ENCODE data around the gene INTS6.

Gene INTS6

DNA sequence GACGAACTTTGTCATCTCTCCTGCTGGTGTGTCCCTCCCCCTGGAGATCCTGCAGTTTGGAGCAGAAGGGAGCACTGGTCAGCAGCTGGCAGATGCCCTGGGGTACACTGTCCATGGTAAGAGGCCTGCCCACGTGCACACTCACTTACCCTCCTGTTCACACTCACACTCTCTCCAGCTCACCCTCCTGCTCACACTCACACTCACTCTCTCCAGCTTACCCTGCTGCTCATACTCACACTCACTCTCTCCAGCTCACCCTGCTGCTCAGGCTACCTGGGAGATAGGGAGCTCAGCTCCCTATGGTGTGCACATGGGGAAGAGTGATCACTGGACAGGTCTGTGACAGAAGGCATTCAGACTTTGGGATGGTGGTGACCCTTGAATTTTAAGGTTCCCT is 111.6 kb downstream of the INTS6 start:
- DNase-seq, result no peak

DNA sequence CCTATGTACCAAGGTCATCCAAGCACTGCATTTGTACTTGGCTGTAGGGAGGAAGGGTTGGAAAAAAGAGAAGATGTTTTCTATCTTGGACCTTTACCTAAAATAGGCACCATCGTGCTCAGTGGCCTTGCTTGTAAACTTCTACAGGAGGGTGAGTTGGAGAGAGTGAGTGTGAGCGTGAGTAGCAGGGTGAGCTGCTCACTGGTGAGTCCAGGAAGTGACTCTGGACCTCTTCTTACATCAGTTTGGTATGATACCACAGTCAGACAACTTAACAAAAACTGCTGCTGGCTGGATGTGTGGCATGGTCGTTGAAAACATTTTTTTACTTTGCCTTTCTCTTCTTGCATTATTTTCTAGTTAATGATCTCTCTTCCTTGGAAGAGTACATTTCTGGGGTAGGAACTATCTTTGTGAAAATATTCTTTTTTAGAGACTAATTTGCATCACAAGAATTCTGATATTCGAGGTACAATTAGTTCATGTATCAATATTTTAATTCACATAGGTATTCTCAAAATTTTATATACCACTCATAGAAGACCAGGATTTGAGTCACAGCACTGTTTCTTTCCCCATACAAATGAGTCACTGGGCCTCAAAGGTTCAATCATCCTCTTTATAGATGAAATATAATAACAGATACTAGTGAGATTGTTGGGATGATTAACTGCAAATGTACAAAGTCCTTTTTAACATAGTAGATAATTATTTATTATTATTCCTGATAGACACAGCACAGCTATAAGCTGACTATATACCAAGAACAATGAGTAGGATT is 112.7 kb downstream of the INTS6 start:
- DNase-seq, result no peak

DNA sequence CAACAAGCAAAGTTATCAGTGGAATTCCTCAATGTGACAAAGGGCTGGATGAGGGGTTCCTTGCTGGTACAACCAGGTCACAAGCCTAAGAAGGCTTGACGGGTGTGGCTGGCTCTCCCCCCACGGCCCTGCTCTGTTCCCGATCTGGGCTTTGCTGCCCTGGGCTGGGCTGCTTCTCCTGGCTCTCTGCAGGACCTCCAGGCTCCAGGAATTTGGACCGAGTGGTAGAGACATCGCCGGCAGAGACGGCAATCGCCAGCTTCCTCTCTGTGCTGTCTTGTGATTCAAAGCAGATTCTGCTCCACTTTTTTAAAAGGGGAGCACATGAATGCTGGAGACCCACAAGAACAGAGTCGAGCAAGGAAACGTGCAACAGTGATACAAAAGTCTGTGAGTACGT is 113.5 kb downstream of the INTS6 start, which contains the start of gene SERPINE3:
Gene SERPINE3 (plus strand): TSS at position 338 of the 400 bp plus-strand sequence. CDS start 1,401 bp downstream, outside the sequence.
- DNase-seq, result no peak

DNA sequence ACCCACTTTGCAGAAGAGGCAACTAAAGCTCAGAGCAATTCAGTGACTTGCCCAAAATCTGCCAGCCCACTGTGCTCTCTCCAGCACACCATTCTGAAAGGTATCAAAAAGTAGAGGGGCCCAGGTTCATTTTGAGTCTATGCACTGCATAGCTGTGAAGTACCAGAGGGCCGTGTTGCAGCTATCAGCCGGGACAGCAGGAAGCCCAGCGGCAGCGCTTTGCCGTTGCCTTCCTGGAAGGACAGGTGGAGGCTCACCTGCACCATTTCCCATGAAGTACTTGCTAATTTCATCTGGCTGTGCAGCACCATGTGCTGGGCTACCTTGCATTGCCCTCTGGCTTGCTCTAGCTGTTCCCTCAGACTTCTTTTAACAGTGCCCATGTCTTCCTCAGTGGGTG is 116.1 kb downstream of the INTS6 start:
- no peak for DNase-seq

DNA sequence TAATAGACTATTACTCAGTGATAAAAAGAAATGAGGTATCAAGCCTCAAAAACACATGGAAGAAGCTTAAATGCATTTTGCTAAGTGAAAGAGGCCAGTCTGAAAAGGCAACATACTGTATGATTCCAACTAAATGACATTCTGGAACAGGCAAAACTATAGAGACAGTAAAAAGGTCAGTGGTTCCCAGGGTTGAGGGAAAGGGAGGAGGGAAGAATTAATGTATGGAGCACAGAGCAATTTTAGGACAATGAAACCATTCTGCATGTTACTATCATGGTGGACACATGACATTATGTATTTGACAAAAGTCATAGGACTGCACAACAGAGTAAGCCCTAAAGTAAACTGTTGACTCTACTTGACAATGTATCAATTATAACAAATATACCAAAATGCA is 119.0 kb downstream of the INTS6 start:
- DNase-seq, result no peak

DNA sequence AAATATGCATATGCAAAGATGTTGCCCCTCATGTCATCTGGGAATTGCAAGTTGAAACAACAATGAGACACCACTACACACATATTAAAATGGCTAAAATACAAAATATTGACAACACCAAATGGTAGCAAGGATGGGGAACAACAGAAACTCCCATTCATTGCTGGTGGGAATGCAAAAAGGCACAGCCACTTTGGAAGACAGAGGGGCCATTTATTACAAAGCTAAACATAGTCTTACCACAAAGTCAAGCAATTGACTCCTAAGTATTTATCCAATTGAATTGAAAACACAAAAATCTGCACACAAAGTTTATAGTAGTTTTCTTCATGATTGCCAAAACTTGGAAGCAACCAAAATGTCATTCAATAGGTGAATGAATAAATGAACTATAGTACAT is 119.4 kb downstream of the INTS6 start:
- no peak for DNase-seq

DNA sequence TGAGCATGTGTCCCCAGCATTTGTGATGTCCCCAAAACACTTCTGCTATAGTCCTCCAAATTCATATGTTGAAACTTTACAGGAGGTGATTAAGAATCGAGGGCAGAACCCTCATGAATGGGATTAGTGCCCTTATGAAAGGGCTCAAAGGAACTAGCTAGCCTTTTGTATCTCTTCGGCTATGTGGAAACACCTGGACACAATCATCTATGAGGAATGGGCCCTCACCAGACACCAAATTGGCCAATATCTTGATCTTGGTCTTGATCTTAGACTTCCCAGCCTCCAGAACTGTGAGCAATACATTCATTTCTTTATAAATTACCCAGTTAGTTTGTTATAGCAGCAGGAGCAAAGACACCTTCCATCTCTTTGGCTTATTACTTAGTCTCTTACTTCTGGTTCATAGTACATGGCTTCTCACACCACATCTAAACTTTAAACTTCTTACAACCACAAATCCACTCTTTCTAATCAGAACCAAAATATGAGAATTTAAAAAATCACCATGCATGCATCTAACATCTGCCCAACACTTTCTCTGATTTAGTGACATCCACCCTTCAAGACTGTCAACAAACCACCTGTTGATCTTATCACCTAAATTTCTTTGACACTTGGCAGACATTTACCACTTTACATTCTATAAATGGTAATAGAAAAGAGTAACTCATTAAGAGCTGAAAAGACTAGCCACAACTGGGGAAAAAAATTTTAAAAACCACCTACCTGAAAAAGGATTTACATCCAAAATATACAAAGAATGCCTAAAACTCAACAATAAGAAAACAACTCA is 120.1 kb downstream of the INTS6 start:
- no peak for DNase-seq

DNA sequence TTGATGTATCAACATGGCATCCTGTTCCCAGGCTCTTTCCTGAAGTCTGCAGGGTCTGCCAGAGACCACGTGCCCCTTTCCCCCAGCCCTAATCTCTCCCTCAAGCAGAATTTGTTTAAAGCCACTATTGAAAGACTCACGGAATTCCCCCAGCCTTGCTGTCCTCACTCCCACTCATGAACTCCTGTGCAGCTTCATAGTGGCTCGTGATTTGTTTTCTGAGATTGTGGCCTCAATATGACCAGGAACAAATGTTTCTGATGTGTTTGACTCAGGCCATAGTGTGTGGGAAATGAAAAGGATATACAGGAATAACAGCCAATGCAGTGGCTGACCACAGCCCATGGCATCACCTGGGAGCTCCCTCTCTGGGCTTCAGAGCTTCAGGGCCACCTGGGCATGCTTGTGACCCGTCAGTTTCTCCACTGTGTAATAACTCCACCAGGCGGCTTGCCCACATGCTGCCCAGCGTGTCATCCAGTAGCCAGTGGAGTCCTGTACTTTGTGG is 121.4 kb downstream of the INTS6 start:
- DNase-seq, result no peak

DNA sequence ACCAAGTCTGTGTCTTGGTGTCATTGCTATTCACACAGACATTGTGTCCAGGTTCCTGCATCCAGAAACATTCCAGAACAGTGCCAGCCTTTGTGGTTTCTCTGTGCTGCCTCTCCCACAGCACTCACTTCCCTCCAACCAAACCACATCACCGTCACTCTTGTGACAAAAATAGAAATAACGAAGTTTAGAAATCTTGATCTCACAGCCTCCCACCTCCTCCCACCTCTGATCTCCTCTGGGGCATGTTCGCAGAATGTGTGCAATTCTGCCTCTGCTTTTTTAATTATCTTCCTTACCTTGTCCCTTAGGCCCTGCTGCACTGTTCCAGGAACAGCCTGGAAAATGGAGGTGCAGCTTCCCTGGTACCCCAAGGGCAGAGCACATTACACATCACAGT is 122.0 kb downstream of the INTS6 start:
- peak; percentile 69 to 72 for DNase-seq

DNA sequence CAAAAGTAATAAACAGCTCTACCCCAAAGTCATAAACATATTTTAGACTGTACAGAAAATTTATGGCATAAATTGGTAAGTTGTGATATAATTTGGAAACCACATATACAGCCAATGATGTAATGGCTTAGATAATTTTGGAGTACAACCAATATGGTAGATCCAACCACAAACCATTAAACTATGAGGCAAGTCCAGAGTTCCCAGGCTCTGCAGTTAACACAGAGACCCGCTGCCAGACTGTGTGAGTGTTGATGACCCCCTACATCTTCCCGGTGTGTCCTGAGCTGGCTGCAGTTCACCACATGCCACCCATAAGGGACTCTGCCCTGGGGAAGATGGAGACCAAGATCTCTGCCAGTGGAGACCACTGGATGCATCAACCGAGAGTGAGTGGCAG is 123.2 kb downstream of the INTS6 start:
- DNase-seq, result no peak

DNA sequence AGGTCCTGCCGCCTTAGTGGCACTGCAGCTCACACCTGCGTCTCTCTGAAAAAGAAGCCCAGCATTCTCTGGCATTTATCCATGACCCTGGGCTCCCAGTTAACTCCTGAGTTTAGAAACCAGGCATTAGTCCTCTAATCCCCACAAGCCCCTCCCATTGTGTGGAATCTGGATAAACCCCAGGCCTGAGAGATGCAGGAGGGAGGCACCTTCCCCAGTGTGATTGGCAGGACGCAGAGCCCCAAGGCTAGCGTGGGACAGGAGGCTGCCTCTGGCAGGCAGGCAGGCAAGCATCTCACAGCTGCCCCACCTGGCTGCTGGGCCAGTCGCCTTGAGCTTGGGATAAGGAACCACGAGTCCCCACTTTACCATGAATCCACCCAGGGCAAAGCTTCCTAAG is 124.3 kb downstream of the INTS6 start:
- DNase-seq, result no peak

DNA sequence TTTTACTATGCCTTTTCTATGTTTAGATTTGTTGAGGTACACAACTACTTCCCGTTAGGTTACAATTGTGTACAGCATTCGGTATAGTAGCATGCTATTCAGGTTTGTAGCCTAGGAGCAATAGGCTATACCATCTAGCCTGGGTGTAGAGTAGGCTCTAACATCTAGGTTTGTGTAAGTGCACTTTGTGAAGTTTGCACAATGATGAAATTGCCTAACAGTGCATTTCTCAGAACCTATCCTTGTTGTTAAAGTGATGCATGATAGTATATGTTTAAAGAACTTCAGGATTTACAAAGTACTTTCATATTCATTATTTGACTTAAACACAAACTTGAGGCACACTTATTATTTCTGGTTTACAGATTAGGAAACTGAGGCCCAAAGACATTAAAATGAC is 124.9 kb downstream of the INTS6 start:
- peak; percentile 31 to 46 for DNase-seq

DNA sequence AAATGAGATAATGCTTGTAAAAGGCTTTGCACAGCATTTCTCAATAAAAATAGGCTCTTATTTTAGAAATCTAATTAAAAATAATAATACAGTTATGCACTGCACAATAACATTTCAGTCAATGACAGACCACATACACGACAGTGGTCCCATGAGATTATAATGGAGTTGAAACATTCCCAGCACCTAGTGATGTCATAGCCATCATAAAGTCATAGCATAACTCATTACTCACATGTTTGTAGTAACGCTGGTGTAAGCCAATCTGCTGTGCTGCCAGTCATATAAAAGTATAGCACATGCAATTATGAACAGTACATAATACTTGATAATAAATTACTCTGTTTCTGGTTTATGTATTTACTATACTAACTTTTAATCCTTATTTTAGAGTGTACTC is 126.1 kb downstream of the INTS6 start:
- no peak for DNase-seq

DNA sequence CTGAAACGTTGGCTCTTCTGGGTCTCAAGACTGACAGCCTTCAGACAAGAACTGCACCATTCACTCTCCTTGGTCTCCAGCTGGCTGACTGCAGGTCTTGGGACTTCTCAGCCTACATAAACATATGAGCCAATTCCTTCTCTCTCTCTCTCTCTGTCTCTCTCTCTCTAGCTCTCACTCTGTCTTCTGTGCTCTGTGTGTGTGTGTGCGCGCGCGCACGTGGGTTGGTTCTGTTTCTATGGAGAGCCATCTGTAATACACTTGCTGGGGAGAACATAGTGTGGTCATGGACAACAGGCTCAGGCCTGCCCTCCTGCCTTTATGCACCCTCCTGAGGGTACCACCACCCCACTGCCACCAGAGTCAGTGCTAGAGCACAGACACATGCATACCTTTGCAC is 127.0 kb downstream of the INTS6 start:
- DNase-seq, result no peak

DNA sequence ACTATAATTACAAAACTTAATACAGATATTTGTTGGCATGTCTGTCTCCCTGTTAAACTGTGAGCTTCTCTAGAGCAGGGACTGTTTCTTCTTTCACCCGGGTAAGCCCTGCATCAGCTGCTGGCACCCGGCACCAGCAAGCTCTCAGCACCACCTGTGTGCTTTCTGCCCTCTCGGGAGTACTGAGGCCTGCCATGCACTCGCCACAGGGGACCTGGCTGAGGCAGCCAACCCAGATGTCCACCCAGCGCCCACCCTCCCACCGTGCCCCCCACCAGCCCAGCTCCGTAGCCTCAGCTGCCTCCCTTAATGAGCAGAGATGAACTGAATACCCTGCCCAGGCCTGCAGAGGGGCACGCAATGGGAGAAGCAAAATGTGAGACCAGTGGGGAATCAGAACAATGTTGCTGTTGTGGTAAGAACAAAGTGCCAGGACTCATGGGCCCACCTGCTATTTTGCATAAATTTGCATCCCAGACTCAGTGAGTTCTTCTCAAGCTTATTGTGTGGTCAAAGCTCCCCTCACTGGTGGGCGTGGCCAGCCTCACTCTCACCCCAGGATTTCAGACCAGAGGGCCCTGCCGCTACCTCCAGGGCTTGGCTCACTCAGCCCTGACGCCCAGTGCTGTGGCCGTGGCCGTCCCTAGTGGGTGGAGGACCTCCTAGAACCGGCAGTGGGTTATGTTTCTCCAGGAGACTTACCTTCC is 128.0 kb downstream of the INTS6 start:
- no peak for DNase-seq

DNA sequence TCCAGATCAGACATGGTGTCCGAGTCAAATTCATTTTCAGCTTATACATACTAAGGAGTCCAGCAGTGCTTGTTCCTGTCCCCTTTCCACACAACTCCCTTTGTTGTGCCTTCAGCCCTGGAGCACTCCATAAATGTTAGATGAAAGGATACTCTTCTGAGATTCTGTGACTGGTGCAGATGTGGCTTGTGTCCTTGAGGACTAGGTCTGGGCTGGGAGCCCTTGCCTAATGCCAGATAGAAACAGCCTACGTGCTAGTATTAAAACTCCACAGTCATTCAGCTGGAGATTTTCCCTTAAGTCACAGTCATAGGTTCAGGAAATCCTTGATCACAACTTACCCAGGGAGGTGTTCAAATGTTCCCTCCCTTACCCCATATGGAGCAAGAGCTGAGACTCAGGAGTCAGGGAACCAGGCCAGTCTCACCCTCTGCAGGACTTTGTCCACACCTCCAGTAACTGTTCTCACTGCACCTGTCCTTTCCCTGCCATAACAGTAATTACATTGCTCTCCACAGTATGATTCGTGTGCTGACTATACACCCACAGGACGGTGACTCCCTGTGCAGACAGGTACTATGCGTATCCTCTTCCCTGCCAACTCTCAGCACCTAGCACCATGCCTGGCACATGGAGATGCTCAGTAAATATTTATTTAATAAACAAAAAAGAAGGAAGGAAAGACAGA is 128.9 kb downstream of the INTS6 start:
- DNase-seq, result no peak

DNA sequence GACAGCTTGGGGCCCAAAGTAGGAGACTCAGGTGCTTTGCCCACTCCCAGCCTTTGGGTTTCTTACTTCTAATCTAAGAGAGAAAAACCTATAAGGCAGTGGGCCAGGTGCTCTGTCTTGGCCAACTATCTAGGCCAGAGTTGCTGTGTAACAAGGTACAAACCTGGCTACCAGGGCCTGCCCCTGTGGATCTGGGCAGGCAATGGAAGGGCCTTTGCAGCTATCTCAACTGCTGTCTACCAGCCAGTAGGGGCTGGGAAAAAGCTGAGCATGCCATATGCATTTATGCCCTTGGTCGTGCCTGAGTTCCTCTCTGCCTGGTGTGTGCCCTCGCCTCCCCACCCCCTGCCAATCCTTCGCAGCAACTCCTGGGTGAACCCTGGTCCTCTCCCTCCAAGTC is 130.0 kb downstream of the INTS6 start:
- DNase-seq, result no peak

DNA sequence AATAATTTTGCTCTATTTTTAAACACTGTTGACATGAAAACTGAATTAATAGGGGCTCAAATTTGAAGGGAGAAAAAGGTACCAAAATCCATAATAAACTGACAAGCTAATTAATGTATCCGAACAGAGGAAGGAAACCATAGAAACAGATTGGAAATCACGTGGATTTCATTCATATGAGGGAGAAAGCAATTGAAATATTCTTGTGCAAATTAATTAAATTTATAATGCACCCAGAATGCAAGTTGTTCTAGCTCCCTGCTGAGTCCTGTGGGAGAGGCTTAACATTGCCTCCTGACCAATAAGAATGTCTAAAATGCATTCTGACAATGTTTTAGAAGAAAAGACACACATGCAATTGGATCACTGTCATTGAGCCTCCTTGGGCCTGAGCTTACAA is 131.0 kb downstream of the INTS6 start:
- no peak for DNase-seq

DNA sequence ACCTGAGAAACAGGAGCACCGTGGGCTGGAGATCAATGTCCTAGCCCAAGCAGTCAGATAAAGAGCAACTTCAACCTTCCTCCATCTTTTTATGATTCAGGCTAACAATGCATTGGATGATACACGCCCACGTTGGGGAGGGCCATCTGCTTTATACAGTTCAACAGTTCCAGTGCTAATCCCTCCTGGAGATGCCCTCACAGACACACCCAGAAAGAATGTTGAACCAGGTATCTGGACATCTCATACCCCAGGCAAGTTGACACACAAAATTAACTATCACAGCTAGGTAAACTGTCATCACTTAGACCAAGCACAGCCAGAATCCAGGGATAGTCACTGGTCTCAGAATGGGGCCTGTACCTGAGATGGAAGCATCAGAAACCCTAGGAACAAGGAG is 134.0 kb downstream of the INTS6 start:
- DNase-seq, result no peak

DNA sequence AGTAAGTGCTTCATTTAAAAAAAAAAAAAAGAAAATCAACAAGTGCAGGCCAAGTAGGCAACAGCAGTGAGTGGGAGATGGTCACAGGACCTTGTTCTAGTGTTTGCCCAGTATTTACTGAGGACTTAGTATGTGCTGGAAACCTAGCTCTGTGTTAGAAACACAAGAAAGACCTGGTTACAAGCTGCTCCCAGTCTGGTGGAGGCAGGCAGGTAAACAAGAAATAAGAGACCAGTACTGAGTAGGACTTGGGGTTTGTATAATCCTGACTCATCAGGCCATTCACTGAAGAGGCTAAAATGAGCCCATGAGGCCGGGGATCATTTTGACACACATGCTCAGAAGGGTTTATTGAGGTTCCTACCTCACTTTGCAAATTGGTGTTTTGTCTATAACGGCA is 134.8 kb downstream of the INTS6 start:
- DNase-seq, result no peak

DNA sequence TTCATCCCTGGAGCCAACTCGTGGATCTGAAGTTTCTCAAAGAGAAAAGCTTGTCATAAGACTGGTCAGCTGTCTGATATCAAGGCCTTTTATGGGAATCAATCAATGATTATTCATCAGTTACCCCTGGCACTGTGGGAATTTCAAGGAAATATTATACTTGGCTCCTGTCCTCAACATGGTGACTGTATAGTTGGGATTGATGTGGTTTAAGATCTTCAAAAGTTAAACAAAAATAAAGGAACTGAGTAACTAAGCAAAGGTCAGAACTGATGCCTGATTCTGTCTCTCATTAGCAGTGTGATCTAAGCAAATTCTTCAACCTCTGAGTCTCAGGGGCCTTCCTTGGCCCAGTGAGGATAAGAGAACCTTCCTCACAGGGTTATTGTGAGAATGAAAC is 135.6 kb downstream of the INTS6 start:
- no peak for DNase-seq

DNA sequence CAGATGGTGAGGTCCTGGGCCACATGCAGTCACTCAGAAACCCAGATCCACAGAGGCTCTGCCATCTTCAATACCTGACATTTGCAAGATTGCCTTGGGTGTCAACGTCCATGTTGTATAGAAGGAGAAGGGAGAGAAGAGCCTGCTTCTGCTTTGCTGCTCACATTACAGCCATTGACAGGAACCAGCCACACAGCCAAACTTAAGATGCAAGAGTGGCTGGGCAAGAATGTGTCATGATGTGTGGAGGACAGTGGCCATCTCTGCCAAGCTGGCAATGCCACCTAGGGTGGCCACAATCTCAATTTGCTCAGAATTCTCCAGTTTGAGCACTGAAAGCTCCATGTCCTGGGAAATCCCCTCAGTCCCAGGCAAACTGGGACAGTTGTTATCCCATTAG is 139.2 kb downstream of the INTS6 start:
- DNase-seq, result no peak

DNA sequence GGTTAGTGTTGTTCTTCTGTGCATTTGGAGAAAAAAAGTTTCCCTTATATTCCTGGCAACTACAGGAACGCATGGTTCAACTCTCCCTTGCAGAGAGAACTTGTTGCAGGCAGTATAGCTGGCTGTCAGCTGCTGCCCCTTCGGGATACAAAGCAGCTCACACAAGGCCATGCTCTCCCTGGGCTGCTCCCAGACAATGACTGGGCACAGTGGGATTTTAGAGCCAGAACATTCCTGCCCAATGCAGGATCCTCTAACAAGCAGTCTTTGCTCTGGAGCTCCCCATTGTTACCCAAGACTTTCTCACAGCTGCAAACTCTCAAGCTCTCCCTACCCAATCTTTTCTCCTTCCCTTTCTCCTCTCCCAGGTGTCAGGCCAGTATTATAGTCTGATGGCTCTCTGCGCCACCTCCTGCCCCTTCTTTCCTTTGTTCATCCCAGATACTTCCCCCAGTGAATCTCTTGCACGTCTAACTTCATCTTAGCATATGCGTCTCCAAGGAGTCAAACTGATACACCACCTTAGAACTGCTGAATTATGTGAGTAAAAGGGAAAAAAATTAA is 140.8 kb downstream of the INTS6 start:
- no peak for DNase-seq
